DMS 273 (cell line): ENCODE measurements around the gene COPA.
A peak's percentile ranks its signal among the peaks of the same experiment; 100 is the strongest.

ENCODE experiments used
- DNase-seq: peaks from one replicate; lab custom pipeline; 2025; ENCODE audit not compliant: unreplicated experiment; lab: John Stamatoyannopoulos, UW

Gene COPA

GRCh38 chr1:160277330-160277729, 65.7 kb downstream of the COPA start:
- no peak for DNase-seq

DNA sequence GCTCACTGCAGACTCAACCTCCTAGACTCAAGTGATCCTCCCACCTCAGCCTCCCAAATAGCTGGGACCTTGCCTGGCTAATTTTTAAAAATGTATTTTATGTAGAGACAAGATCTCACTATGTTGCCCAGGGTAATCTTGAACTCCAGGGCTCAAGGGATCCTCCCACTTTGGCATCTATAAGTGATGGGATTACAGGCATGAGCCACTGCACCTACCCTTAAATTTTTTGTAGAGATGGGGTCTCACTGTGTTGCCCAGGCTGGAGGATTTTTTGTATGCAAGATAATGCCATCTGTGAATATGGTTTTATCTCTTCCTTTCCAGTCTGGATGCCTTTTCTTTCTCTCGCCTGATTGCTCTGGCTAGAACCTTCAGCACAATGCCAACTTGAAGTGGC, 72.0 kb downstream of the COPA start:
- no peak for DNase-seq

- DNase-seq, result peak; percentile 17
These were observed 75.6 kb downstream of the COPA start for GRCh38 chr1:160267284-160267991.

GRCh38 chr1:160264795-160265307, 78.2 kb downstream of the COPA start:
- no peak for DNase-seq

DNA sequence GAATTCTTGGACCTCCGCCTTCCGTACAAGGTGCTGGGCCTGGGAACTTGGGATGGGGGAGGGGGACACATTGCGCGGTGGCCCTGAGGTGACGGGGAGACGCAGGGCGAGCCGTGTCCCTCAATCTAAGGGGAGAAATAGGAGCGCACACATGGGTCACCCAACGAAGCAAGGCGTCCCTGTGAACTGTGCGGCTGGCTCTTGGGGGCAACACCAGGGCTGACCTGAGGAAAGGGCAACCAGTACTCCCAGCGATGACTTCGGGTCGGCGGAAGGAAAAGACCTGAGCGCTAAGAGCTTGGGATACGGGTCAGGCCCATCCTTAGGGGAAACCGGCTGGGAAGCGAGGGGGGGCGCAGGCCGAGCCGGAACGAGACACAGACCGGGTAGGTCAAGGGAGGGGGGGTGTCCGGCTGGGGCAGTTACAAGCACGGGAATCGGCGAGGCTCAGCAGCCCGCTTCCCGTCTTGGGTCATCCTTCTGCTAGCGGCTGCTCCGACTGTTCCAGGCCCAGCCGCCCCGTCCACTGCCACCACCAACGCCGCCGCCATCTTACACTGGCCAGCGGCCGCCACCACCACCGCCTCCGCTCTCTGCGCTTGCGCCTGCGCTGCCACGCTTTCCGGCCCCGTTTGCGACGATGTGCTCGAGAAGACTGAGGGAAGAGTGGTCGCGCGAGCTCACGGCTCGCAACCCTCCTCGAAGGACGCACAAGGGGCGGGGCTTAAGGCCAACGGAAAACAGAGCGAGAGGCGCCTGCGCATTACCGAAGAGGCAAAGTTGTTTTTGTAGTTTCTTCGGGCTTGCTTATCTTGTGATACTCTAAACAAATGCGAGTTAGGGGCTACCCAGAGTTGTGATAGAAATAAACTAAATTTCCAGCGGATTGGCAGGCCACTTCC, 80.9 kb downstream of the COPA start, which contains the start of gene DCAF8:
TSS of gene DCAF8 (minus strand) at position 657 of the 902 bp plus-strand sequence. CDS start 18,541 bp downstream, outside the sequence.
- peak; percentile 100 for DNase-seq

DNA sequence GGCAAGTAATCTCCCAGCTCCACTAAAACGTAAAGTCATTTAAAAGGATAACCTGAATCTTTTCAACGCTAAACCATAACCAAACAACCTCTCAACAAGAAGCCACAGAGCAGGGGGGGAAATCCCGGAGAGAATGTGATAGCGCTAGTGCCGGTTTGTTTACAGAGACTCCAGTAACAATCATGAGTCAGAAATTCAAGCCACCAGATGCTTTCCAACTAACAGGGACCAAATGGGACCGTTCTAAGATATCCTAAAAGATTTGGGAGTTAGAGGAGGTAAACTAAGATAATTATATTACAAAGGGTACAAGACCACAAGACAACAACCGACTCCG, 81.5 kb downstream of the COPA start:
- peak; percentile 83 for DNase-seq

- peak; percentile 62 for DNase-seq
These were observed 82.4 kb downstream of the COPA start for GRCh38 chr1:160260406-160261382.

- DNase-seq, result no peak
These were observed 84.8 kb downstream of the COPA start for GRCh38 chr1:160258177-160258798.

DNA sequence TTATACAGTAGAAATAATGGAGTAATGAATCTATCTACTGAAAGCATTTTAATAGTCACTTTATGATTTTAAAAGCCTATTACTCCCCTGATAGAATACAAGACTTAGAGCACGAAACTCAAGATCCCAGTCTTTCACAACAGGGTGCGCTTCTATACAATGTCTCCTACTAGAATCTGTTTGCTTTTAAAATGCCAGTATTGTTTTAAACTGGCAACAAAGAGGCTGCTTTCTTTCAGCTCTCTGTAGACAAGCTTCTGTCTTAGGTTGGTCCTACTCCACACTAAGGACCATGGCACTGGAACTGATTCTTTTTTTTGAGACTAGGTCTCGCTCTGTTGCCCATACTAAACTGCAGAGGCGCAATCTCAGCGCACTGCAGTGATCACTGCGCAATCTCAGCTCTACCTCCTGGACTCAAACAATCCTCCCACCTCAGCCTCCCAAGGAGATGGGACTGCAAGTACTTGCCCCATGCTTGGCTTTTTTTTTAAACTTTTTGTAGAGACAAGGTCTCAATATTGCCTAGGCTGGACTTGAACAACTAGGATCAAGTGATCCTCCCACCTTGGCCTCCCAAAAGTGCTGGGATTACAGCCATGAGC, 85.5 kb downstream of the COPA start:
- DNase-seq, result no peak

DNA sequence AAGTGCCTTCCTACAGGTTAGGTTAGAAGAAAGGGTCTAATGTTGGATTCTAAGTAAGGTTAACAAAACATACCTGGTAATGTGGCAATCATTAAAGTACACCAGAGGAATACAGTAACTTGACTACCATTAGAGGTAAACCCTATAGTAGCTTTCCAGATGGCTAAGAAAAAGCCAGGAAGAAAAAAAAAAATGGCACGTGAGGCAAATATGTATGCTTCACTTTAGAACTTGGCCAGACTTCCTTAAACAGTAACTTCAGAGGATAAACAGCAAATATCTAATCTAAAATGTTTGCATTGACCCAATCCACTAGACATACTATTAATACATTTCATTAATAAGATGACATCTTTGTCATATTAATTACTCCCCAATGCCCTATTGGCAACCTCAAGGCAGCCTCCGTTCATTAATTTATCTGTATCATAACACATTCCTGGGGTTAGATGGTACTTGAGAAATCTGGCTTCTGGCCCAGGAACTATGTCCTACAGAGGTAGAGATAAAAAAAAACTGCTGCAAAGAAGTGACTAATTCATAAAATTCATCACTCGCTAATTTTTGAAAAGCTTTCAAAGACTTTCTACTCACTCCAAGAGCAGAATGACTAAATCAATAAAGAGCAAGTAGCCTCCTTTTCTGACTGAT, 86.5 kb downstream of the COPA start:
- DNase-seq, result peak; percentile 25

GRCh38 chr1:160255781-160256300, 87.2 kb downstream of the COPA start:
- DNase-seq, result no peak

GRCh38 chr1:160251687-160252526, 91.1 kb downstream of the COPA start:
- peak; percentile 94 for DNase-seq

DNA sequence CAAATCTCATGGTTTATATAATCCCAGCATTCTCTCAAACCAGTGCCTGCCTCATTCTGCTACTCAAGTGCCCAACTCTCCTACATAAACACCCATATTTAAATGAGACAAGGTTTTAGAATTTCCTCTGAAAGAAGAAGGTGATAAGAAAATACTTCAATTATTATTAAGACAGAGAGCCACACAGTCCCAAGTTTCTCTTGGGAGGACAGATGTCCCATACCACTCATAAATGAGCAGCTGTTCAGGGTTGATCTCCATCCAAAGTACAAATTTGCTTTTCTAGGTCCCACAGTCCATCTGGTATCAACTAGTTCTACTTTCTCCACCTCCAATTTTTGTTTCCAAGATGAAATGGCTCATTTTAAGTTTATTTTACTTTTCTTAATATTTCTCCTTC, 92.0 kb downstream of the COPA start:
- DNase-seq, result peak; percentile 87

- no peak for DNase-seq
These were observed 96.0 kb downstream of the COPA start for GRCh38 chr1:160247053-160247452.

DNA sequence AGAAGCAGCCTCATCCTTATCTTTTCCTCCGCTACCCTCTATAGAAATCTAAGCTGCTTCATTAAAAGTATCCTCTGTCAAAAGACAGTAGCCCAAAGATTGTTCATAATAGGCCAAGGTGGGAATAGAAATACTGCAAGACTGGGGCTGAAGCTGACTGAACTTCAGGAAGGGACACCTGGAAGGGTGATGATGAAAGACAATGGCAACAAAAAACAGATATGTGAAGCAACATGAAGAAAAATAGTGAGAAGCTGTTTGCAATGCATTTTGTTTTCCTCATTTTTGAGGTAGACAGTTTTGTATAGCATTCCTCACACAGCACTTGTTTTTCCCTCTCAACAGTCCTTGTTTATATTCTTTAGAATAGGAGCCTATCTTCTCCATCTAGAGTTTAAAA, 97.6 kb downstream of the COPA start:
- no peak for DNase-seq

DNA sequence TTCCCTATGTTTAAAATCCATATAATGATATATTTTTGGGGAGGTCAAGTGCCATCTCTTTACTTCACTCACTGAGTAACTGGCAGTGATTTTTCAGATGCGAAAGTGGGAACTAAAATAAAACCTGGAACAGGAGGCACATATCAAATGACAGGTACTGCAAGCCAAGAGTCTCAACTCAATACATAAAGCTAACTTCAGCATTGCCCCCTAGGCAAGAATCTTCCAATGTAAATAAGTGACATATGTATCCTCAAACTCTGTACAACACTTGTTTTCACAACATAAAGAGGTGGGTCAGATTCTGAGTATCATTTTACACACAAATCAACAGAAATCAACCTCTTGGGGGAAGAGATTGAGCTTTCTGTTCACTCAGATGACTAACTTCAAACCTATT, 98.8 kb downstream of the COPA start:
- peak; percentile 61 for DNase-seq

- peak; percentile 62 for DNase-seq
These were observed 99.3 kb downstream of the COPA start for GRCh38 chr1:160243767-160244166.

GRCh38 chr1:160239582-160240299, 103.3 kb downstream of the COPA start:
- DNase-seq, result no peak
